Large intestine (tissue), 3 donors: ENCODE measurements around the gene TAF1C. TPM values are rescaled to one million over a fixed set of nuclear protein-coding genes. Genes with fewer than 3 reads are reported as not detected.
"Not testable (repeated sequence)": the region's sequence is repeated elsewhere in the genome, so short reads cannot be mapped to it uniquely, and the experiment has no call there.

Source experiments
- DNase-seq, 2 donors: peaks; one replicate each; pipeline versions ENCODE4 v3.0.0 to v3.0.0-alpha.2; 2013
- H3K27ac ChIP-seq: one replicate; pipeline ENCODE4 v1.5.1; 2013; ENCODE audit warnings: low read length
- H3K27me3 ChIP-seq: 2 replicates; pipeline ENCODE4 v1.6.1; 2013; ENCODE audit warnings: low read length; ENCODE audit not compliant: control insufficient read depth, insufficient read depth
- H3K36me3 ChIP-seq: 2 replicates; pipeline ENCODE4 v1.6.1; 2013; ENCODE audit warnings: low read length; ENCODE audit not compliant: control insufficient read depth, insufficient read depth
- H3K4me1 ChIP-seq: one replicate; pipeline ENCODE4 v1.6.1; 2013; ENCODE audit warnings: low read length; ENCODE audit not compliant: control insufficient read depth, insufficient read depth
- H3K4me3 ChIP-seq: one replicate; pipeline ENCODE4 v1.5.1; 2013; ENCODE audit warnings: low read length
- H3K9me3 ChIP-seq: one replicate; pipeline ENCODE4 v1.6.1; 2013; ENCODE audit warnings: mild to moderate bottlenecking, low read depth, low read length, moderate library complexity; ENCODE audit not compliant: control insufficient read depth
- WGBS: methylation state at CpG from one replicate; pipeline ENCODE4 v1.1.5; 2013; ENCODE audit warnings: low lambda C conversion rate; ENCODE audit not compliant: insufficient coverage; 5-methylcytosine and 5-hydroxymethylcytosine counted together
- polyA plus RNA-seq: library from polyadenylated mRNA; unstranded; fragments of 120-200 nt; gene quantifications from one replicate; pipeline ENCODE4 v1.2.1, GENCODE V29; 2013

TAF1C gene
- polyA plus RNA-seq, 1 donor: 46.7 TPM

DNA sequence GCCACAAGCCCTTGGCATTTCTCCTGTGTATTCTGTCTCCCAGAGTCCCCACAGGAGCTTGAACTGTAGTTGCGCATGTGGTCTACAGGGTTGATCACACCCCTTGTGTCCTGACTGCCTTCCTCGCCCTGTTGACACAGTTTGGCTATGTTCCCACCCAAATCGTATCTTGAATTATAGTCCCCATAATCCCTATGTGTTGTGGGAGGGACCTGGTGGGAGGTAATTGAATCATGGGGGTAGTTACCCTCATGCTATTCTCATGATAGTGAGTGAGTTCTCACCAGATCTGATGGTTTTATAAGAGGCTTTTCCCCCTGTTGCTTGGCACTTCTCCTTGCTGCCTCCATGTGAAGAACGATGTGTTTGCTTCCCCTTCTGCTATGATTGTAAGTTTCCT is 25.3 kb upstream of the TAF1C start:
- Histone ChIP-seq H3K4me1 (no peaks in the 10 kb centered on the region), H3K4me3 (no peak overlapping the region), H3K9me3 (no peaks in the 10 kb centered on the region), H3K27ac (no peak overlapping the region), H3K27me3 (no peaks in the 10 kb centered on the region), H3K36me3 (no peaks in the 10 kb centered on the region)
- no CpG with 5 or more reads among the region's 4 CpGs for WGBS
- no peak for DNase-seq

DNA sequence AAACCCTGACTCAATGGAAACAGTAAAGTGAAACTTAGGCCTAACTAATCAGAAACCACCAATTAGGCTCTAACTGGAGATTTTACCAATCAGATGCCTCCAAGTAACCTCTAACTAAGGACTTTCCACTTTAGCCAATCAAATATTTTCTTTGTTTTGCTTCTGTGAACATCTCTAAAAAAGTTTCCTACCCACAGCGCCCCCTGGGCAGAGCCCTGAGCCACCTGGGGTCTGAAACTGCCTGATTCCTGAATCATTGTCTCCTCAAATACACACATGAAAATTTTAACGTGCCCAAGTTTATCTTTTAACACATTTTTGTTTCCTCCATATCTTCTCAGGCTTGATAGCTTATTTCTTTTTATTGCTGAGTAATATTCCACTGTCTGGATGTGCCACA is 23.1 kb upstream of the TAF1C start:
- Histone ChIP-seq H3K4me3 (no peak overlapping the region), H3K27ac (no peak overlapping the region), H3K27me3 (no peaks in the 10 kb centered on the region), H3K4me1 (no peaks in the 10 kb centered on the region), H3K9me3 (no peaks in the 10 kb centered on the region), H3K36me3 (no peaks in the 10 kb centered on the region)
- no peak for DNase-seq
- WGBS: no CpG with 5 or more reads among the region's 2 CpGs

DNA sequence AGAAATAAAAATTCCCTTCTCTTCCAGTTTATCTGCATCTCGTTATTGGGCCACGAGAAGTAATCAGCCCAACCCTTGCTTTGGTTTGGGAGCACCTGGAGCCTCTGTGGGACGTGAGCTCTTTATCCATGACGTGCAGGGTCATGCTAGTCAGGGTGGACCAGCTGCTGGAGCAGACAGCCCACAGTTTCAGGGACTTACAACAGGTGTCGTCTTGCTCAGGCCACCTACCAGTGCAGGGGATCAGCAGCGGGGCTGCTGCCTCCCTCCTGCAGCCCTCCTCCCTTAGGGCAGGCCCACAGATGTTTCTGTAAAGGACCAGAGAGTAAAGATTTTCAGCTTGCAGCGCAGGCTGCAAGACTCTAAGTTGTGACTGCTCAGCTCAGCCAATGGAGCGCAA is 21.0 kb upstream of the TAF1C start:
- H3K36me3 ChIP-seq: no peaks in the 10 kb centered on the region
- no CpG with 5 or more reads among the region's 8 CpGs for WGBS
- H3K9me3 ChIP-seq: no peaks in the 10 kb centered on the region
- H3K4me3 ChIP-seq: no peak overlapping the region
- H3K4me1 ChIP-seq: no peaks in the 10 kb centered on the region
- no peaks in the 10 kb centered on the region for H3K27me3 ChIP-seq
- H3K27ac ChIP-seq: no peak overlapping the region
- no peak for DNase-seq

DNA sequence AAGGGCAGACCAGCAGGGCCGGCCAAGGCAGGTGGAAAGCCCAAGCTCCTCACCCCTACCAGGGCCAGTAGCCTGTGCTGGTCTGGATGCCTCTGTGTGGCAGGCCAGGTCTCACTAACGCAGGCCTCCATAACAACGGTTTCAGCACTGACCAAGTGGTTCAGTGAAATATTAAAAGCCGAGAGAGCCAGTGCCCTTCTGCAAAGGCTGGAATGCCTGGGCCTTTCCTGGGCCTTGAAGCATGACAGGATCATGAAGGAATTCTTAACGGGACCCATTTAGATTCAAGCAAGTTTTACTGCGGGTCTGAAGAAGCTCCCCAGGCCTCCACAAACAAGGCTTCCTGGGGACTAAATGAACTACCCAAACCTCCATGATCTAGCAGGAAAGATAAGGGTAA is 20.4 kb upstream of the TAF1C start:
- Histone ChIP-seq H3K4me1 (no peaks in the 10 kb centered on the region), H3K36me3 (no peaks in the 10 kb centered on the region), H3K27me3 (no peaks in the 10 kb centered on the region), H3K4me3 (no peak overlapping the region), H3K9me3 (no peaks in the 10 kb centered on the region), H3K27ac (no peak overlapping the region)
- WGBS: no CpG with 5 or more reads among the region's 6 CpGs
- no peak for DNase-seq

DNA sequence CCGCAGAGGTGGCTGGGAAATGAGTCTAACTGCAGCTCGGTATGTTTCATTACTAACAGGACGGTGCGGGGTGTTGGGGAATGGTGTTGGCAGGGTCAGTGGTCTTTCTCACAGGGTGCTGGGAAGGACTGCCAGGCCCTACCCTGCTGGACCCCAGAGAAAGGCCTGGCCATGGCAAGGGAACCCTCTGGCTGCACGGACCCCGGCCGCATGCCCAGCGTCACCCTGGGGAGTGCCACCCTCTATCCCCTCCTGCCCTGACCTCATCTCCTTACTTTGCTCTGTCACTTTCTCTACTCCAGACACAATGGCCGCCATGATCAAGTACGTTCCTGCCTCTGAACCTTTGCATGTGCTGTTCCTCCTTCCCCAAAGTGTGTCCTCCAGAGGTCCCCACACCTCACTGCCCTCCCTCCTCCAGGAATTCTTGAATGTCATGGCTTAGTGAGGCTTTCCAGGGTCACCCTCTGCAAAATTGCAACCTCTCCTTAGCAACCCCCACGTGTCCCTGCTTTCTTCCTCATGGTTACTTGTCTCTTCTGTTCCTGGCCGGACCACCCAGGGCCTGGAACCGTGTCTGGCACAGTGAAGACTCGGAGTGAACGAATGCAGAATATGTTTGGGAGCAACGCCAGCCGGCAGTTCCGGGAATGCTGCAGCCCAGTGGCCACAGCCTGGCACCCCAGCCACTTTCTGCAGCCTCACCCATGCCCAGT is 19.3 kb upstream of the TAF1C start:
- no peaks in the 10 kb centered on the region for H3K4me1 ChIP-seq
- no peaks in the 10 kb centered on the region for H3K9me3 ChIP-seq
- H3K27me3 ChIP-seq: no peaks in the 10 kb centered on the region
- no peak for DNase-seq
- H3K36me3 ChIP-seq: no peaks in the 10 kb centered on the region
- no peak overlapping the region for H3K27ac ChIP-seq
- no peak overlapping the region for H3K4me3 ChIP-seq
- no CpG with 5 or more reads among the region's 18 CpGs for WGBS

DNA sequence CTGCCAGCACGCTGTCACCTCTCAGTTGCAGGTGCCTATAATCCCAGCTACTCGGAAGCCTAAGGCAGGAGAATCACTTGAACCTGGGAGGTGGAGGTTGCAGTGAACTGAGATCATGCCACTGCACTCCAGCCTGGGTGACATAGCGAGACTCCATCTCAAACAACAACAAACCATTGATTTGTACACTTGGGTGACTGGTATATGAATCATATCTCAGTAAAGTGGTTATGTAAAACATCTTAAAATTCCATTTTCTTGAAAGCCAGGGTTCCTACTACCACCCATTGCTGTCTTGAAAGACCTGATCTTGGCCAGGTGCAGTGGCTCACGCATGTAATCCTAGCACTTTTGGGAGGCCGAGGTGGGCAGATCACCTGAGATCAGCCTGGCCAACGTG is 18.3 kb upstream of the TAF1C start:
- no CpG with 5 or more reads among the region's 6 CpGs for whole genome bisulfite sequencing
- not testable (repeated sequence) for H3K27ac ChIP-seq, H3K36me3 ChIP-seq, H3K4me3 ChIP-seq, H3K9me3 ChIP-seq, DNase-seq, H3K4me1 ChIP-seq, H3K27me3 ChIP-seq

DNA sequence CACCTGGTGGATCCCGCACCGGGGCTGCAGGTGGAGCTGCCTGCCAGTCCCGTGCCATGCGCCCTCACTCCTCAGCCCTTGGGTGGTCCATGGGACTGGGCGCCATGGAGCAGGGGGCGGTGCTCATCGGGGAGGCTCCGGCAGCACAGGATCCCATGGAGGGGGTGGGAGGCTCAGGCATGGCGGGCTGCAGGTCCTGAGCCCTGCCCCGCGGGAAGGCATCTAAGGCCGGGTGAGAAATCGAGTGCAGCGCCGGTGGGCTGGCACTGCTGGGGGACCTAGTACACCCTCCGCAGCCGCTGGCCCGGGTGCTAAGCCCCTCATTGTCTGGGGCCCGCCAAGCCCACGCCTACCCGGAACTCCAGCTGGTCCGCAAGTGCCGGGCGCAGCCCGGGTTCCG is 17.7 kb upstream of the TAF1C start:
- WGBS: no CpG with 5 or more reads among the region's 26 CpGs

DNA sequence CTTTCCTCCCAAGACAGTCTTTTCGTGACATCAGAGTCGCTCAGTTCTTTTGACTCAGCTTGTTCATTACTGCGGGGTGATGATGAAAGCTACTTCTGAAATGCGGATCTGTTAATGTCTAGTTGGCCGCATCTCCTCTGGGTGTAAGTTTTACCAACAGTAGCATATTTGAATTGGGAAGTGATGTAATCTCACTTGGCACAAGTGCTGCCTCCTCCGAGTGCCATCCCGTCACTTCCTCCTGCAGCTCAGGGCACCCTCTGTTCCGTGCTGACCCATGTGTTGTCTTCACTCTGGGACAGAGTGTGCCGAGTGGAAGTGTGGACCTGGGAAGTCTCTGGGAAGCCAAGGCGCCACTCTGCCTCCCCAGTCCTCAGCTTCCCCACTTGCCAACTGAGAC is 13.0 kb upstream of the TAF1C start:
- peaks cover 5% of the 10 kb centered on the region for H3K27me3 ChIP-seq
- H3K9me3 ChIP-seq: no peaks in the 10 kb centered on the region
- H3K4me1 ChIP-seq: no peaks in the 10 kb centered on the region
- H3K27ac ChIP-seq: no peak overlapping the region
- 100% methylated on average over 1 of the region's 10 CpGs for WGBS
- DNase-seq: no peak
- H3K4me3 ChIP-seq: no peak overlapping the region
- no peaks in the 10 kb centered on the region for H3K36me3 ChIP-seq

More for the DNA sequence above, 17.7 kb upstream of the TAF1C start:
- H3K9me3 ChIP-seq, H3K27ac ChIP-seq, DNase-seq, H3K36me3 ChIP-seq, H3K4me1 ChIP-seq, H3K4me3 ChIP-seq, H3K27me3 ChIP-seq: not testable (repeated sequence)

DNA sequence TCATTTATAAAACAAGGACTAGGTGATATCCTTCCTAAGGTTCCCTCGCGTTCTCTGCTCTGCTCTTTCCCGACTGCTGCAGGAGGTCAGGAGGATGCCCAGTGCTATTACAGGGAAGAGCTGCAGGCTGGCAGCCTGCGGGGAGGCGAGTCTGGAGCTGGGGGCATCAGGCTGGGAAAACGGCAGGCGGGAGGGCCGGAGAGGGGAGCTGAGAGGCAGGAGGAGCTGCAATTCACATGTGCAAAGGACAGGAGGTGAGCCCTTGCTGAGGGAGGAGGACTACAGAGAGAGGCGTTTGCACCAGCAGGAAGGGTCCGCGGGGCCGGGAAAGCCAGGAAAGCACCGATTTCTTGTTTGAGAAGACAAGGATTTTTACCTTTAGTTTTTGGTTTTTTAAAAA is 12.2 kb upstream of the TAF1C start:
- WGBS: no CpG with 5 or more reads among the region's 13 CpGs
- H3K27ac ChIP-seq: no peak overlapping the region

DNA sequence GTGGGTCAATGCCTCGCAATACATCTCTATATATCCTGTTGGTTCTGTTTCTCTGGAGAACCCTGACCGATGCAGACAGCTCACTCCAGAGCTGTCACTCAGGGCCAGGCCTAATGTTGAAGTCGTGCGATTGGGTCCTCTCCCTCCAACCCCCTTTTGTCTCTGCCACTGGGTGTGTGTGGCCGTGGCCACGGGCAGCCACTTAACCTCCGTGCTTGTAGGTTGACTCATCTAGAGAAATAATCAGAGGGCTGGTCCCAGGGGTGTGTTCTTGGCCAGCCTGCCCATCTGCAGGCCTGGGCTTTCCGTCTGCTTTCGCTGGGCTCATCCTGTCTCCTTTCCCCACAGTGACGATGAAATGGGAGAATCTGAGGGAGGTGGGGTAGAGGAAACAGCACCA is 11.5 kb upstream of the TAF1C start:
- no peak for DNase-seq
- peaks cover 5% of the 10 kb centered on the region for H3K27me3 ChIP-seq
- H3K9me3 ChIP-seq: no peaks in the 10 kb centered on the region
- no CpG with 5 or more reads among the region's 10 CpGs for WGBS
- no peaks in the 10 kb centered on the region for H3K36me3 ChIP-seq
- H3K4me3 ChIP-seq: no peak overlapping the region
- H3K27ac ChIP-seq: no peak overlapping the region
- no peaks in the 10 kb centered on the region for H3K4me1 ChIP-seq

More for the DNA sequence above, 12.2 kb upstream of the TAF1C start:
- no peaks in the 10 kb centered on the region for H3K4me1 ChIP-seq
- no peaks in the 10 kb centered on the region for H3K9me3 ChIP-seq
- no peak for DNase-seq
- H3K4me3 ChIP-seq: no peak overlapping the region
- peaks cover 5% of the 10 kb centered on the region for H3K27me3 ChIP-seq
- no peaks in the 10 kb centered on the region for H3K36me3 ChIP-seq

DNA sequence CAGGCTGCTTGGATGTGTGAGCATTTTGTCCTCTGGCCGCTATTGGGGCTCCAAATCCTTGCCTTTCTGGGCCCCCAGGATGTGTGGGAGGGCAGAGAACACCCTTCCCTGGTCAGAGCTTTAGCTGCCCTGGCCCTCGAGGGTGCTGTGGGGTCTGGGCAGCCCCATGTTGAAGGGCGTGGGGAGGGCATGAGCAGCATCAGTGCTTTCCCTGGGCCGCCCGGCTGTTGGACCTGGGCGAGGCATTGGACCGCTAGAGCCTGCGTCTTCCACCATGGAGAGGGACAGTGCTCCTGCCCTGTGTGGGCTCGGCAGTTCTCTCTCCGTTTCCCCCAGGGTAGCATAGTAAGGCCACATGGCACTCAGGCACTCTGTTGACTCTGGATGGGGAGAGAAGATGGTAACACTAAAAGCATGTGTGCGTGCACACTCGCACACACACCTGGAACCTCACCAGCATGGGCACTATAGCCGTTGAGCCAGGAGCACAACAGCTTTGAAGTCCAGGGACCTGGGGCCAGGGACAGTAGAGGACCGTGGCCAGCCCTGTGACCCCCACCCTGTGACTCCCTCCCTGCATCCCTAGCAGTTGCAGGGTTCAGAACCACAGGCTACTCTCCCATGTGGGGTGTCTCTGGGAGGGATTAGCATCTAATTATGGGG is 10.7 kb upstream of the TAF1C start:
- DNase-seq: no peak
- Histone ChIP-seq H3K27me3 (peaks cover 5% of the 10 kb centered on the region), H3K36me3 (no peaks in the 10 kb centered on the region), H3K4me1 (no peaks in the 10 kb centered on the region), H3K27ac (no peak overlapping the region), H3K4me3 (no peak overlapping the region), H3K9me3 (no peaks in the 10 kb centered on the region)
- WGBS: no CpG with 5 or more reads among the region's 14 CpGs
